ENCODE measurements around the gene C7.
"Not testable (repeated sequence)": the region's sequence is repeated elsewhere in the genome, so short reads cannot be mapped to it uniquely, and the experiment has no call there.

C7 gene

GRCh38 chr5:40909264-40909663 is at the start of gene C7:
C7 (plus strand) TSS chr5:40909497; CDS start chr5:40909611, 114 bp downstream.
- DNase-seq, result no peak

GRCh38 chr5:40860711-40861110 is 48.6 kb upstream of the C7 start:
- no peak for DNase-seq

- not testable (repeated sequence) for DNase-seq
Measured at GRCh38 chr5:40865004-40865403, 44.3 kb upstream of the C7 start.

GRCh38 chr5:40866844-40867243 is 42.5 kb upstream of the C7 start:
- no peak for DNase-seq

GRCh38 chr5:40869384-40869783 is 39.9 kb upstream of the C7 start:
- no peak for DNase-seq

- DNase-seq, result no peak
Measured at GRCh38 chr5:40871177-40871576, 38.1 kb upstream of the C7 start.

- DNase-seq, result not testable (repeated sequence)
Measured at GRCh38 chr5:40872253-40872652, 37.0 kb upstream of the C7 start.

- no peak for DNase-seq
Measured at GRCh38 chr5:40873286-40873880, 35.9 kb upstream of the C7 start.

- DNase-seq, result no peak
Measured at GRCh38 chr5:40875958-40876357, 33.3 kb upstream of the C7 start.

GRCh38 chr5:40877371-40877988 is 31.8 kb upstream of the C7 start:
- DNase-seq, result peak in 1 of 2 donors; percentile 5

GRCh38 chr5:40879163-40879942 is 29.9 kb upstream of the C7 start:
- DNase-seq, result no peak

- DNase-seq, result no peak
Measured at GRCh38 chr5:40882291-40882690, 27.0 kb upstream of the C7 start.

GRCh38 chr5:40883051-40883450 is 26.2 kb upstream of the C7 start:
- DNase-seq, result not testable (repeated sequence)

- not testable (repeated sequence) for DNase-seq
Measured at GRCh38 chr5:40895440-40896425, 13.6 kb upstream of the C7 start.

GRCh38 chr5:40904205-40904993 is 4.9 kb upstream of the C7 start:
- peak in 1 of 2 donors; percentile 27 for DNase-seq

GRCh38 chr5:40904994-40905306 is 4.3 kb upstream of the C7 start:
- no peak for DNase-seq

- no peak for DNase-seq
Measured at GRCh38 chr5:40906351-40906751, 2.9 kb upstream of the C7 start.

GRCh38 chr5:40909723-40910122 is 426 bp downstream of the C7 start:
- DNase-seq, result no peak

- DNase-seq, result no peak
Measured at GRCh38 chr5:40911266-40911665, 2.0 kb downstream of the C7 start.

- no peak for DNase-seq
Measured at GRCh38 chr5:40914835-40915234, 5.5 kb downstream of the C7 start.

GRCh38 chr5:40915341-40915926 is 6.1 kb downstream of the C7 start:
- no peak for DNase-seq

- no peak for DNase-seq
Measured at GRCh38 chr5:40916226-40916625, 6.9 kb downstream of the C7 start.
